Liver (tissue), 3 donors: ENCODE results near the gene SLC25A14.

ENCODE experiments used
- CTCF ChIP-seq: fragments of 150-350 bp; IDR thresholded peaks from 2 replicates; pipeline ENCODE4 v1.5.1; 2017; ENCODE audit warnings: improper control_type of control experiment, low read depth, low read length; ENCODE audit not compliant: missing input control
- EGR1 ChIP-seq, 2 donors: IDR thresholded peaks; 2 replicates each; pipeline ENCODE4 v1.6.1; 2016 to 2018; ENCODE audit warnings: antibody characterized with exemption in 2 of 2, low read depth in 2 of 2
- RAD21 ChIP-seq, 2 donors: IDR thresholded peaks; 2 replicates each; pipeline ENCODE4 v1.6.1; 2016; ENCODE audit warnings: antibody characterized with exemption in 2 of 2, mild to moderate bottlenecking in 2 of 2
- RXRA ChIP-seq, 2 donors: IDR thresholded peaks; 2 replicates each; pipeline ENCODE4 v1.6.1; 2017 to 2018; ENCODE audit warnings: antibody characterized with exemption in 2 of 2, mild to moderate bottlenecking in 1 of 2
- SP1 ChIP-seq: IDR thresholded peaks from 2 replicates; pipeline ENCODE4 v1.6.1; 2018; ENCODE audit warnings: antibody characterized with exemption, mild to moderate bottlenecking
- donor health status: healthy.
- donor health status: healthy.

- TF ChIP-seq RAD21 (IDR thresholded peaks at IDR 0.05) (no peak), CTCF (no peak), RXRA (IDR thresholded peaks at IDR 0.05) (no peak), SP1 (no peak), EGR1 (IDR thresholded peaks at IDR 0.05; ENCODE audit: low read depth in 2 of 2) (no peak)
Observed at GRCh38 chrX:130414800-130415199, 75.1 kb downstream of the SLC25A14 start.
